GM12878 (cell line): Measurements from ENCODE around the gene GNGT2. TPM values are rescaled to one million over a fixed set of nuclear protein-coding genes. Genes with fewer than 3 reads are reported as not detected.

Source experiments
- ASH2L ChIP-seq: fragments of 300-600, 200-600 bp; sonication (generic); IDR thresholded peaks from 2 replicates; pipeline ENCODE4 v1.6.1; 2017; ENCODE audit warnings: low read depth, mild to moderate bottlenecking, borderline replicate concordance
- ATF7 ChIP-seq: fragments of 450-650 bp; IDR thresholded peaks from 2 replicates; pipeline ENCODE4 v1.6.1; 2016; ENCODE audit warnings: low read depth, mild to moderate bottlenecking
- BACH1 ChIP-seq: fragments of 450-650 bp; IDR thresholded peaks from 2 replicates; pipeline ENCODE4 v1.6.1; 2017; ENCODE audit warnings: mild to moderate bottlenecking, borderline replicate concordance
- CBX5 ChIP-seq: sonication (generic); IDR thresholded peaks from 2 replicates; pipeline ENCODE4 v1.6.1; 2016; ENCODE audit warnings: low read depth, moderate library complexity, mild to moderate bottlenecking, inconsistent platforms
- CREM ChIP-seq: IDR thresholded peaks from 2 replicates; pipeline ENCODE4 v1.6.1; 2014; ENCODE audit warnings: antibody characterized with exemption, low read depth
- DPF2 ChIP-seq: fragments of 450-650 bp; IDR thresholded peaks from 2 replicates; pipeline ENCODE4 v1.6.1; 2017; ENCODE audit warnings: mild to moderate bottlenecking
- EGR1 ChIP-seq, 2 experiments: IDR thresholded peaks; 1 replicate in 1 of 2; 2 replicates in 1 of 2; pipeline ENCODE4 v1.6.1; 2011 to 2012; ENCODE audit warnings: low read depth in 2 of 2, low read length in 2 of 2, borderline replicate concordance in 1 of 2, mild to moderate bottlenecking in 1 of 2, moderate library complexity in 1 of 2
- ESRRA ChIP-seq: IDR thresholded peaks from 2 replicates; pipeline ENCODE4 v1.6.1; 2012; ENCODE audit warnings: mild to moderate bottlenecking, low read length, improper control_type of control experiment
- HDGF ChIP-seq: fragments of 450-650 bp; IDR thresholded peaks from 2 replicates; pipeline ENCODE4 v1.6.1; 2016; ENCODE audit warnings: antibody characterized with exemption
- IKZF1 ChIP-seq: fragments of 450-650 bp; conservative IDR thresholded peaks from 2 replicates; pipeline ENCODE4 v1.6.1; 2017; ENCODE audit warnings: antibody characterized with exemption, mild to moderate bottlenecking
- JUNB ChIP-seq: IDR thresholded peaks from 2 replicates; pipeline ENCODE4 v1.6.1; 2016; ENCODE audit warnings: antibody characterized with exemption, mild to moderate bottlenecking
- KLF5 ChIP-seq: fragments of 450-650 bp; IDR thresholded peaks from 2 replicates; pipeline ENCODE4 v1.6.1; 2014; ENCODE audit warnings: mild to moderate bottlenecking; ENCODE audit not compliant: partially characterized antibody
- MTA3 ChIP-seq: IDR thresholded peaks from 2 replicates; pipeline ENCODE4 v1.6.1; 2012; ENCODE audit warnings: low read length, inconsistent platforms, borderline replicate concordance
- NBN ChIP-seq: fragments of 450-650 bp; IDR thresholded peaks from 2 replicates; pipeline ENCODE4 v1.6.1; 2016
- NR2C2 ChIP-seq: IDR thresholded peaks from 2 replicates; pipeline ENCODE4 v1.6.1; 2011; ENCODE audit warnings: borderline replicate concordance, low read depth; ENCODE audit not compliant: control insufficient read depth, insufficient read length
- PAX8 ChIP-seq: fragments of 450-650 bp; IDR thresholded peaks from 2 replicates; pipeline ENCODE4 v1.6.1; 2017; ENCODE audit warnings: mild to moderate bottlenecking, moderate library complexity
- RUNX3 ChIP-seq: IDR thresholded peaks from 2 replicates; pipeline ENCODE4 v1.6.1; 2012; ENCODE audit warnings: low read length, inconsistent platforms
- SMAD1 ChIP-seq: fragments of 450-650 bp; IDR thresholded peaks from 2 replicates; pipeline ENCODE4 v1.6.1; 2018; ENCODE audit warnings: mild to moderate bottlenecking, low read depth; ENCODE audit not compliant: partially characterized antibody
- SMARCA5 ChIP-seq: fragments of 450-650 bp; IDR thresholded peaks from 2 replicates; pipeline ENCODE4 v1.6.1; 2017; ENCODE audit warnings: mild to moderate bottlenecking
- SRF ChIP-seq, 2 experiments: IDR thresholded peaks; 2 replicates each; pipeline ENCODE4 v1.6.1; 2011; ENCODE audit warnings: low read depth in 2 of 2, low read length in 2 of 2, mild to moderate bottlenecking in 1 of 2, moderate library complexity in 1 of 2
- TCF12 ChIP-seq: IDR thresholded peaks from 2 replicates; pipeline ENCODE4 v1.6.1; 2011; ENCODE audit warnings: low read depth, mild to moderate bottlenecking, low read length
- YY1 ChIP-seq: IDR thresholded peaks from 2 replicates; pipeline ENCODE4 v1.6.1; 2011; ENCODE audit warnings: low read depth, mild to moderate bottlenecking, low read length
- ZNF274 ChIP-seq: IDR thresholded peaks from one replicate; pipeline ENCODE4 v1.8.0; 2011; ENCODE audit not compliant: insufficient read length, insufficient read depth
- polyA plus RNA-seq, 11 experiments: library from polyadenylated mRNA; depleted of rRNA in 4 of 11; unstranded in 6 of 11; stranded (reverse) in 5 of 11; fragments of >200 nt; fragmentation: Nextera tagmentation in 4 of 11; fragmentation: Illumina TruSeq in 1 of 11; extraction: Ambion mirVana in 4 of 11; extraction: Trizol in 1 of 11; gene quantifications; 1 replicate in 1 of 11; 2 replicates in 10 of 11; pipeline versions ENCODE4 v1.2.1 to v1.2.3, GENCODE V29; 2011 to 2016; ENCODE audit warnings: inconsistent platforms in 2 of 11, missing spikeins in 2 of 11, low read depth in 1 of 11
- total RNA-seq, 4 experiments: library from RNA; depleted of rRNA in 3 of 4; stranded (reverse); fragments of >200 nt in 3 of 4; fragmentation: Illumina TruSeq in 1 of 4; extraction: Trizol in 1 of 4; gene quantifications; 2 replicates each; pipeline versions ENCODE4 v1.2.1 to v1.2.3, GENCODE V29; 2013 to 2021
- TF ChIP-seq, protein P1 (sequence below): fragments of 450-650 bp; IDR thresholded peaks from 2 replicates; pipeline ENCODE4 v1.6.1; 2018; ENCODE audit warnings: mild to moderate bottlenecking, low read depth, moderate library complexity; ENCODE audit not compliant: partially characterized antibody
- TF ChIP-seq, protein P2 (sequence below): fragments of 150-350 bp; IDR thresholded peaks from 2 replicates; pipeline ENCODE4 v1.6.1; 2014; ENCODE audit warnings: mild to moderate bottlenecking, low read depth, low read length
- TF ChIP-seq, protein P3 (sequence below): IDR thresholded peaks from 2 replicates; pipeline ENCODE4 v1.6.1; 2011; ENCODE audit warnings: borderline replicate concordance, low read depth, mild to moderate bottlenecking, moderate library complexity, low read length; ENCODE audit not compliant: insufficient read depth, poor library complexity, severe bottlenecking

Gene GNGT2
- total and polyA plus RNA-seq, 10 of the 15 experiments (the other 5 are each of a cell fraction or from before 2014, with no cell fraction given), result 15.3 to 60.4 (median 32.0) TPM

DNA sequence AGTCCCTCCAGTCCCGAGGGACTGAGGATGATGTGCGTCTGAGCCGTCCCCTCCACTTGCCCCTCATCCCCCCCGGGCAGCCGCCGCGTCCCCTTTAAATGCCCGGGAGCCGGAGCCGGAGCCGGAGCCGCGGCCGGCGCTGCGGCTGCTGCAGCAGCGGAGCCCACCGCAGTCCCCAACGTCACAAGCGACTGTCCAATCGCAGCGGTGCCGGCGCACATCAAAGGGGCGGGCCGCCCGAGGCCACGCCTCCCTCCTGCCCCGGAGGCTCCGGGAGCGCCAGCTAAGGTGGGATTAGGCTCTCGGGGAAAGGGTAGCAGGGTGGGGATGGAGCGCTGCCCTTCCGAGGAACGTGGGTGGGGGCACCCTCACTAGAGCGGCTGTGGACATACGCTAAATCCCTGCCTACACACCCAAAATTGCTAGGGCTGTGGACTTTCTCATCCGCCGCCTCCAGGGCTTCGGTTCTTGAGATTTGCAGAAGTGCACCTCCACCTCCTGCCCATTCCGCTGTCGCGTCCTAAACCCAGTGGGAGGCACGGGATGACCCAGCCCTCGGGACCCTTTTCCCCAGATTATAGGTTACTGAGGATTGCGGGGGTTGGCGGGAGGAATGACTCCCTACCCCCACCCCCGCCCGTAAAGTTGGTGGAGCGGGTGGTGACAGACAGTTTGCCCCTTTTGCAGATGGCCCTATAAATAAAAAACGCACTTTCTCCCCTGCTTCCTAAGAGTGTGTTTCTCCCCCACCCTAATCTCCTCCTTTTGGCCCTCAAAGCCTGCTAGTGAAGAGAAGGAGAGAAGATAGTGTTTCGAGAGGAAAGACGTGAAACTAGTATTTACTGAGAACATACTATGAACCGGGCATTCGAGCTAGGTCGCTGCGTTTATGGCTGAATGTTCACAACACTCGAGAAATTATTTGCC lies 20.5 kb upstream of the GNGT2 start, which contains the start of gene PHOSPHO1 (continued):
- TF ChIP-seq JUNB (no peak), SRF (IDR thresholded peaks at IDR 0.05; ENCODE audit: low read depth in 2 of 2, low read length in 2 of 2) (no peak), CBX5 (0 out of 2 replicates have a peak, but pooled peaks have one; percentile 19), ASH2L (no peak), HDGF (no peak), ATF7 (no peak), EGR1 (IDR thresholded peaks at IDR 0.05; ENCODE audit: borderline replicate concordance in 1 of 2, low read depth in 2 of 2, low read length in 2 of 2) (no peak), MTA3 (no peak), DPF2 (0 out of 2 replicates have a peak, but pooled peaks have one; percentile 31), NBN (no peak), PAX8 (no peak), NR2C2 (no peak), IKZF1 (peak; percentile 46), BACH1 (peak; percentile 71; the same call in 1 of the 2 replicates), SMARCA5 (no peak), ESRRA (no peak), SMAD1 (no peak), KLF5 (no peak), TCF12 (0 out of 2 replicates have a peak, but pooled peaks have one; percentile 36), YY1 (no peak), CREM (no peak), RUNX3 (peak; percentile 39; the same call in 1 of the 2 replicates), ZNF274 (no peak)
- TF ChIP-seq, protein P1, sequence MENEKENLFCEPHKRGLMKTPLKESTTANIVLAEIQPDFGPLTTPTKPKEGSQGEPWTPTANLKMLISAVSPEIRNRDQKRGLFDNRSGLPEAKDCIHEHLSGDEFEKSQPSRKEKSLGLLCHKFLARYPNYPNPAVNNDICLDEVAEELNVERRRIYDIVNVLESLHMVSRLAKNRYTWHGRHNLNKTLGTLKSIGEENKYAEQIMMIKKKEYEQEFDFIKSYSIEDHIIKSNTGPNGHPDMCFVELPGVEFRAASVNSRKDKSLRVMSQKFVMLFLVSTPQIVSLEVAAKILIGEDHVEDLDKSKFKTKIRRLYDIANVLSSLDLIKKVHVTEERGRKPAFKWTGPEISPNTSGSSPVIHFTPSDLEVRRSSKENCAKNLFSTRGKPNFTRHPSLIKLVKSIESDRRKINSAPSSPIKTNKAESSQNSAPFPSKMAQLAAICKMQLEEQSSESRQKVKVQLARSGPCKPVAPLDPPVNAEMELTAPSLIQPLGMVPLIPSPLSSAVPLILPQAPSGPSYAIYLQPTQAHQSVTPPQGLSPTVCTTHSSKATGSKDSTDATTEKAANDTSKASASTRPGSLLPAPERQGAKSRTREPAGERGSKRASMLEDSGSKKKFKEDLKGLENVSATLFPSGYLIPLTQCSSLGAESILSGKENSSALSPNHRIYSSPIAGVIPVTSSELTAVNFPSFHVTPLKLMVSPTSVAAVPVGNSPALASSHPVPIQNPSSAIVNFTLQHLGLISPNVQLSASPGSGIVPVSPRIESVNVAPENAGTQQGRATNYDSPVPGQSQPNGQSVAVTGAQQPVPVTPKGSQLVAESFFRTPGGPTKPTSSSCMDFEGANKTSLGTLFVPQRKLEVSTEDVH, result no peak
- TF ChIP-seq, protein P2, sequence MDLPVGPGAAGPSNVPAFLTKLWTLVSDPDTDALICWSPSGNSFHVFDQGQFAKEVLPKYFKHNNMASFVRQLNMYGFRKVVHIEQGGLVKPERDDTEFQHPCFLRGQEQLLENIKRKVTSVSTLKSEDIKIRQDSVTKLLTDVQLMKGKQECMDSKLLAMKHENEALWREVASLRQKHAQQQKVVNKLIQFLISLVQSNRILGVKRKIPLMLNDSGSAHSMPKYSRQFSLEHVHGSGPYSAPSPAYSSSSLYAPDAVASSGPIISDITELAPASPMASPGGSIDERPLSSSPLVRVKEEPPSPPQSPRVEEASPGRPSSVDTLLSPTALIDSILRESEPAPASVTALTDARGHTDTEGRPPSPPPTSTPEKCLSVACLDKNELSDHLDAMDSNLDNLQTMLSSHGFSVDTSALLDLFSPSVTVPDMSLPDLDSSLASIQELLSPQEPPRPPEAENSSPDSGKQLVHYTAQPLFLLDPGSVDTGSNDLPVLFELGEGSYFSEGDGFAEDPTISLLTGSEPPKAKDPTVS, result no peak
- TF ChIP-seq, protein P3, sequence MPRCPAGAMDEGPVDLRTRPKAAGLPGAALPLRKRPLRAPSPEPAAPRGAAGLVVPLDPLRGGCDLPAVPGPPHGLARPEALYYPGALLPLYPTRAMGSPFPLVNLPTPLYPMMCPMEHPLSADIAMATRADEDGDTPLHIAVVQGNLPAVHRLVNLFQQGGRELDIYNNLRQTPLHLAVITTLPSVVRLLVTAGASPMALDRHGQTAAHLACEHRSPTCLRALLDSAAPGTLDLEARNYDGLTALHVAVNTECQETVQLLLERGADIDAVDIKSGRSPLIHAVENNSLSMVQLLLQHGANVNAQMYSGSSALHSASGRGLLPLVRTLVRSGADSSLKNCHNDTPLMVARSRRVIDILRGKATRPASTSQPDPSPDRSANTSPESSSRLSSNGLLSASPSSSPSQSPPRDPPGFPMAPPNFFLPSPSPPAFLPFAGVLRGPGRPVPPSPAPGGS, result peak; percentile 27
